IMR-90 (cell line): ENCODE data around the gene ZNF610. TPM values are rescaled to one million over a fixed set of nuclear protein-coding genes. Genes with fewer than 3 reads are reported as not detected.

Experiments
- ATAC-seq: fragments of 200-7000 bp; cut with Tn5 transposase; 2 replicates; pipeline ENCODE4 v1.9.1; 2020; ENCODE audit warnings: low read depth, mild to moderate bottlenecking, moderate library complexity
- BruUV-seq: library from RNA; stranded (reverse); fragments of 400-500 nt; replicated peaks from 2 replicates; lab custom pipeline; 2021; lab: Mats Ljungman, UMichigan
- CTCF ChIA-PET: fragments of 300-600 bp; formaldehyde crosslinking; extraction: SDS; loops from one replicate; lab custom pipeline; 2021; ENCODE audit warnings: antibody characterized with exemption; lab: Yijun Ruan, JAX
- POLR2A ChIA-PET: fragments of 300-600 bp; sonication (Branson Sonifier 250); formaldehyde crosslinking; loops from one replicate; lab custom pipeline; 2022; ENCODE audit warnings: antibody characterized with exemption; ENCODE audit not compliant: unreplicated experiment; lab: Charles Lee
- DNase-seq: peaks from one replicate; pipeline ENCODE4 v3.0.0; 2013
- H2AFZ ChIP-seq: replicated peaks from 2 replicates; pipeline ENCODE3; 2013; ENCODE audit warnings: low read length, mild to moderate bottlenecking; ENCODE audit not compliant: poor library complexity
- H2AK5ac ChIP-seq: 2 replicates; pipeline ENCODE4 v1.6.1; 2013; ENCODE audit warnings: low read depth, low read length, inconsistent platforms
- H2AK9ac ChIP-seq: replicated peaks from 2 replicates; pipeline ENCODE3; 2013; ENCODE audit warnings: mild to moderate bottlenecking, low read depth, low read length, moderate library complexity; ENCODE audit not compliant: poor library complexity
- H2BK120ac ChIP-seq: 2 replicates; pipeline ENCODE4 v1.6.1; 2013; ENCODE audit warnings: low read depth, low read length, inconsistent platforms
- H2BK15ac ChIP-seq: 3 replicates; pipeline ENCODE4 v1.6.1; 2013; ENCODE audit warnings: low read depth, low read length, inconsistent platforms
- H2BK20ac ChIP-seq: 2 replicates; pipeline ENCODE4 v1.6.1; 2013; ENCODE audit warnings: low read depth, mild to moderate bottlenecking, inconsistent platforms, low read length, moderate library complexity
- H2BK5ac ChIP-seq: 2 replicates; pipeline ENCODE4 v1.6.1; 2013; ENCODE audit warnings: mild to moderate bottlenecking, low read depth, low read length, inconsistent platforms; ENCODE audit not compliant: poor library complexity, severe bottlenecking
- H3K14ac ChIP-seq: replicated peaks from 2 replicates; pipeline ENCODE4 v1.6.1; 2013; ENCODE audit warnings: low read depth, low read length, inconsistent platforms
- H3K18ac ChIP-seq: 2 replicates; pipeline ENCODE4 v1.6.1; 2013; ENCODE audit warnings: low read depth, low read length, control low read depth
- H3K23ac ChIP-seq: 2 replicates; pipeline ENCODE4 v1.6.1; 2013; ENCODE audit warnings: low read depth, low read length, inconsistent platforms
- H3K27ac ChIP-seq: 2 replicates; pipeline ENCODE4 v1.5.1; 2013; ENCODE audit warnings: mild to moderate bottlenecking, control low read depth, low read length; ENCODE audit not compliant: insufficient read depth
- H3K27me3 ChIP-seq: 2 replicates; pipeline ENCODE4 v1.6.1; 2013; ENCODE audit warnings: low read length; ENCODE audit not compliant: control insufficient read depth, insufficient read depth
- H3K36me3 ChIP-seq: 2 replicates; pipeline ENCODE4 v1.6.1; 2013; ENCODE audit warnings: low read length, mixed read lengths; ENCODE audit not compliant: control insufficient read depth, insufficient read depth
- H3K4ac ChIP-seq: 2 replicates; pipeline ENCODE4 v1.6.1; 2013; ENCODE audit warnings: low read depth, low read length, inconsistent platforms
- H3K4me1 ChIP-seq: 2 replicates; pipeline ENCODE4 v1.6.1; 2013; ENCODE audit warnings: low read length, mixed read lengths; ENCODE audit not compliant: control insufficient read depth, insufficient read depth
- H3K4me2 ChIP-seq: 2 replicates; pipeline ENCODE4 v1.6.1; 2013; ENCODE audit warnings: low read depth, mild to moderate bottlenecking, control low read depth, low read length, moderate library complexity
- H3K4me3 ChIP-seq: 2 replicates; pipeline ENCODE4 v1.5.1; 2013; ENCODE audit warnings: low read depth, mild to moderate bottlenecking, control low read depth, low read length, moderate library complexity; ENCODE audit not compliant: insufficient read depth
- H3K56ac ChIP-seq: 2 replicates; pipeline ENCODE4 v1.6.1; 2013; ENCODE audit warnings: low read length, inconsistent platforms; ENCODE audit not compliant: insufficient read depth; ENCODE audit errors: extremely low read depth
- H3K79me1 ChIP-seq, 2 experiments: 2 replicates each; pipeline ENCODE4 v1.6.1; 2013; ENCODE audit warnings: low read length in 2 of 2, inconsistent platforms in 1 of 2, low read depth in 1 of 2
- H3K9ac ChIP-seq: 2 replicates; pipeline ENCODE4 v1.6.1; 2013; ENCODE audit warnings: low read depth, low read length, control low read depth
- H3K9me1 ChIP-seq: 2 replicates; pipeline ENCODE4 v1.6.1; 2013; ENCODE audit warnings: low read length, inconsistent platforms; ENCODE audit not compliant: insufficient read depth
- H3K9me3 ChIP-seq: 2 replicates; pipeline ENCODE4 v1.6.1; 2013; ENCODE audit warnings: low read length; ENCODE audit not compliant: control insufficient read depth, insufficient read depth
- H4K20me1 ChIP-seq: 2 replicates; pipeline ENCODE4 v1.6.1; 2013; ENCODE audit warnings: low read length, inconsistent platforms; ENCODE audit not compliant: insufficient read depth
- H4K5ac ChIP-seq: 2 replicates; pipeline ENCODE4 v1.6.1; 2013; ENCODE audit warnings: mild to moderate bottlenecking, low read depth, low read length, control low read depth
- H4K8ac ChIP-seq, 2 experiments: 2 replicates each; pipeline ENCODE4 v1.6.1; 2013; ENCODE audit warnings: low read depth in 2 of 2, low read length in 2 of 2, control low read depth in 1 of 2, inconsistent platforms in 1 of 2
- H4K91ac ChIP-seq: 2 replicates; pipeline ENCODE4 v1.6.1; 2013; ENCODE audit warnings: low read depth, low read length, inconsistent platforms; ENCODE audit not compliant: insufficient read depth
- BHLHE40 ChIP-seq: fragments of 150-350 bp; IDR thresholded peaks from 2 replicates; pipeline ENCODE4 v1.6.1; 2016; ENCODE audit warnings: mild to moderate bottlenecking, low read depth, low read length
- CHD1 ChIP-seq: IDR thresholded peaks from 2 replicates; pipeline ENCODE4 v1.6.1; 2012; ENCODE audit warnings: low read depth, low read length, improper control_type of control experiment
- CTCF ChIP-seq: conservative IDR thresholded peaks from 2 replicates; pipeline ENCODE4 v1.5.1; 2012; ENCODE audit warnings: mild to moderate bottlenecking, low read depth, low read length, improper control_type of control experiment
- ELK1 ChIP-seq: fragments of 150-350 bp; IDR thresholded peaks from 2 replicates; pipeline ENCODE4 v1.6.1; 2016; ENCODE audit warnings: low read depth, mild to moderate bottlenecking, low read length, moderate library complexity, borderline replicate concordance
- FOS ChIP-seq: fragments of 150-350 bp; IDR thresholded peaks from 2 replicates; pipeline ENCODE4 v1.6.1; 2016; ENCODE audit warnings: low read depth, low read length
- MAFK ChIP-seq: IDR thresholded peaks from 2 replicates; pipeline ENCODE4 v1.6.1; 2012; ENCODE audit warnings: low read depth, low read length, improper control_type of control experiment
- MAZ ChIP-seq: IDR thresholded peaks from 2 replicates; pipeline ENCODE4 v1.6.1; 2012; ENCODE audit warnings: low read depth, mild to moderate bottlenecking, low read length, improper control_type of control experiment, moderate library complexity, borderline replicate concordance
- MXI1 ChIP-seq: IDR thresholded peaks from 2 replicates; pipeline ENCODE4 v1.6.1; 2012; ENCODE audit warnings: low read depth, mild to moderate bottlenecking, low read length, moderate library complexity, borderline replicate concordance
- RAD21 ChIP-seq: IDR thresholded peaks from 2 replicates; pipeline ENCODE4 v1.6.1; 2012; ENCODE audit warnings: low read length, improper control_type of control experiment
- SMC3 ChIP-seq: fragments of 150-350 bp; IDR thresholded peaks from 2 replicates; pipeline ENCODE4 v1.6.1; 2016; ENCODE audit warnings: low read depth, mild to moderate bottlenecking, antibody characterized with exemption, low read length, moderate library complexity
- WGBS, 2 experiments: methylation state at CpG; one replicate each; pipeline versions ENCODE4 v1.1.5 to v1.1.7; 2013; ENCODE audit warnings: missing lambda C conversion rate in 2 of 2; ENCODE audit not compliant: insufficient read length in 1 of 2; ENCODE audit errors: extremely low coverage in 2 of 2; 5-methylcytosine and 5-hydroxymethylcytosine counted together
- dilution Hi-C: fragments of 300-500 bp; cut with HindIII; formaldehyde crosslinking; loops from one replicate; pipeline ENCODE4 v1.14.3; 2018; ENCODE audit warnings: low sequenced_read_pairs; ENCODE audit not compliant: unreplicated experiment
- in situ Hi-C: fragments of 300-500 bp; cut with MboI; formaldehyde crosslinking; loops from 3 replicates; pipeline ENCODE4 v1.14.3; 2019; ENCODE audit warnings: low sequenced_read_pairs, inconsistent platforms, mixed read lengths
- intact Hi-C: fragments of 100-400 bp; cut with micrococcal nuclease; formaldehyde crosslinking; loops from 2 replicates; pipeline ENCODE4 v1.10.0; 2022
- polyA plus RNA-seq, 3 experiments: library from polyadenylated mRNA; depleted of rRNA; stranded (reverse); fragments of >200 nt; gene quantifications; 2 replicates each; pipeline ENCODE4 v1.2.3, GENCODE V29; 2012; ENCODE audit warnings: low replicate concordance in 1 of 3
- total RNA-seq: library from RNA; depleted of rRNA; stranded (reverse); fragments of >200 nt; gene quantifications from 2 replicates; pipeline ENCODE4 v1.2.3, GENCODE V29; 2012

The ZNF610 gene
- total and polyA plus RNA-seq, 2 of the 4 experiments (the other 2 are of a cell fraction), result 1.6 to 3.6 TPM

GRCh38 chr19:52391135-52391534 lies 55.1 kb downstream of the ZNF610 start:
- TF ChIP-seq SMC3, result no peak
- TF ChIP-seq ELK1, result no peak
- no peak for TF ChIP-seq MAZ
- no peak for TF ChIP-seq CHD1
- no peak for TF ChIP-seq CTCF
- no peak for TF ChIP-seq FOS
- no peak for TF ChIP-seq RAD21
- TF ChIP-seq BHLHE40, result no peak
- no peak for TF ChIP-seq MXI1
- TF ChIP-seq MAFK, result no peak
- H3K18ac ChIP-seq, result no peak overlapping the region
- H3K4me1 ChIP-seq, result no peaks in the 10 kb centered on the region
- no peak overlapping the region for H4K5ac ChIP-seq
- H3K56ac ChIP-seq, result no peak overlapping the region
- dilution Hi-C loops (no loop called here), in situ Hi-C loops (no loop called here), intact Hi-C loops (no loop called here)
- no peaks in the 10 kb centered on the region for H3K9me1 ChIP-seq
- H2AFZ ChIP-seq, result no peak overlapping the region
- BruUV-seq, result no TSS peak
- H3K9ac ChIP-seq, result no peak overlapping the region
- H2BK5ac ChIP-seq, result no peak overlapping the region
- no peak overlapping the region for H3K4ac ChIP-seq
- peaks cover 2 to 9% of the 10 kb centered on the region in 2 experiments; a peak in 2 of 4 replicates for H3K79me1 ChIP-seq
- no peak overlapping the region for H2AK5ac ChIP-seq
- ATAC-seq, result no peak
- CTCF ChIA-PET, result no interaction called here
- H2BK120ac ChIP-seq, result no peak overlapping the region
- H3K9me3 ChIP-seq, result peaks cover 43% of the 10 kb centered on the region
- no peak overlapping the region for H3K4me3 ChIP-seq
- H2BK20ac ChIP-seq, result no peak overlapping the region
- peaks cover 20% of the 10 kb centered on the region for H3K36me3 ChIP-seq
- no peak overlapping the region for H2AK9ac ChIP-seq
- no peak overlapping the region for H4K8ac ChIP-seq
- H3K27me3 ChIP-seq, result no peaks in the 10 kb centered on the region
- no peak overlapping the region for H4K91ac ChIP-seq
- no peak overlapping the region for H2BK15ac ChIP-seq
- no peak overlapping the region for H3K4me2 ChIP-seq
- H3K27ac ChIP-seq, result no peak overlapping the region
- DNase-seq, result no peak
- no peak overlapping the region for H3K14ac ChIP-seq
- no peak overlapping the region for H3K23ac ChIP-seq
- 67% methylated on average over 1 of the region's 1 CpG; no CpG with 5 or more reads in 1 of the 2 experiments for WGBS, 2 experiments
- POLR2A ChIA-PET, result no interaction called here
- H4K20me1 ChIP-seq, result no peaks in the 10 kb centered on the region
